T-helper 2 cell treated with Interferon-gamma antibody and Interleukin-4, amounts not matched to agents 5 μg/mL and 100 μg/mL, for 36 hours (primary cell): Measurements from ENCODE around the gene OGFOD3.

Experiments
- DNase-seq: peaks from one replicate; pipeline ENCODE4 v3.0.0; 2021; ENCODE audit warnings: low spot score
- H3K27ac Mint-ChIP-seq: one replicate; pipeline ENCODE4 v1.8.0; 2021; ENCODE audit warnings: mild to moderate bottlenecking, mixed read lengths
- H3K27me3 Mint-ChIP-seq: one replicate; pipeline ENCODE4 v1.8.0; 2021; ENCODE audit warnings: low read depth, mixed read lengths
- H3K36me3 Mint-ChIP-seq: one replicate; pipeline ENCODE4 v1.8.0; 2021; ENCODE audit warnings: low read depth, mixed read lengths
- H3K4me1 Mint-ChIP-seq: one replicate; pipeline ENCODE4 v1.8.0; 2021; ENCODE audit warnings: low read depth, mixed read lengths
- H3K4me3 Mint-ChIP-seq: one replicate; pipeline ENCODE4 v1.8.0; 2022; ENCODE audit warnings: mild to moderate bottlenecking, moderate library complexity, mixed read lengths
- H3K9me3 Mint-ChIP-seq: one replicate; pipeline ENCODE4 v1.8.0; 2021; ENCODE audit warnings: mixed read lengths

Gene OGFOD3

GRCh38 chr17:82442643-82443464, 24.5 kb upstream of the OGFOD3 start:
- no peak overlapping the region for H3K4me3 Mint-ChIP-seq
- no peaks in the 10 kb centered on the region for H3K9me3 Mint-ChIP-seq
- H3K27me3 Mint-ChIP-seq = no peaks in the 10 kb centered on the region
- H3K27ac Mint-ChIP-seq = no peak overlapping the region
- DNase-seq = no peak
- peaks cover 18% of the 10 kb centered on the region for H3K36me3 Mint-ChIP-seq
- H3K4me1 Mint-ChIP-seq = peaks cover 2% of the 10 kb centered on the region

- no peak overlapping the region for H3K4me3 Mint-ChIP-seq
- no peaks in the 10 kb centered on the region for H3K4me1 Mint-ChIP-seq
- H3K27me3 Mint-ChIP-seq = no peaks in the 10 kb centered on the region
- no peak overlapping the region for H3K27ac Mint-ChIP-seq
- no peaks in the 10 kb centered on the region for H3K9me3 Mint-ChIP-seq
- peaks cover 13% of the 10 kb centered on the region for H3K36me3 Mint-ChIP-seq
- no peak for DNase-seq
These were observed 23.5 kb upstream of the OGFOD3 start for GRCh38 chr17:82441691-82442487.

- no peak overlapping the region for H3K4me3 Mint-ChIP-seq
- H3K4me1 Mint-ChIP-seq = no peaks in the 10 kb centered on the region
- no peaks in the 10 kb centered on the region for H3K27me3 Mint-ChIP-seq
- H3K9me3 Mint-ChIP-seq = no peaks in the 10 kb centered on the region
- no peak overlapping the region for H3K27ac Mint-ChIP-seq
- H3K36me3 Mint-ChIP-seq = peaks cover 11% of the 10 kb centered on the region
- DNase-seq = no peak
These were observed 22.7 kb upstream of the OGFOD3 start for GRCh38 chr17:82440991-82441627.

- Mint-ChIP-seq H3K9me3 (no peaks in the 10 kb centered on the region), H3K4me1 (no peaks in the 10 kb centered on the region), H3K36me3 (peaks cover 11% of the 10 kb centered on the region), H3K27me3 (no peaks in the 10 kb centered on the region), H3K4me3 (no peak overlapping the region), H3K27ac (no peak overlapping the region)
- no peak for DNase-seq
These were observed 22.1 kb upstream of the OGFOD3 start for GRCh38 chr17:82440469-82440981.

GRCh38 chr17:82439829-82440365, 21.5 kb upstream of the OGFOD3 start:
- H3K36me3 Mint-ChIP-seq = peaks cover 11% of the 10 kb centered on the region
- H3K4me1 Mint-ChIP-seq = no peaks in the 10 kb centered on the region
- H3K9me3 Mint-ChIP-seq = no peaks in the 10 kb centered on the region
- H3K27ac Mint-ChIP-seq = no peak overlapping the region
- H3K27me3 Mint-ChIP-seq = no peaks in the 10 kb centered on the region
- H3K4me3 Mint-ChIP-seq = no peak overlapping the region
- DNase-seq = no peak

- no peak overlapping the region for H3K4me3 Mint-ChIP-seq
- H3K4me1 Mint-ChIP-seq = peaks cover 2% of the 10 kb centered on the region
- no peaks in the 10 kb centered on the region for H3K27me3 Mint-ChIP-seq
- no peaks in the 10 kb centered on the region for H3K9me3 Mint-ChIP-seq
- H3K27ac Mint-ChIP-seq = peak overlapping the region; percentile 55
- H3K36me3 Mint-ChIP-seq = peaks cover 11% of the 10 kb centered on the region
- DNase-seq = no peak
These were observed 20.9 kb upstream of the OGFOD3 start for GRCh38 chr17:82439194-82439828.

- H3K36me3 Mint-ChIP-seq = peaks cover 12% of the 10 kb centered on the region
- H3K27ac Mint-ChIP-seq = no peak overlapping the region
These were observed 20.2 kb upstream of the OGFOD3 start for GRCh38 chr17:82438401-82439193.

GRCh38 chr17:82437325-82437668, 18.9 kb upstream of the OGFOD3 start:
- no peaks in the 10 kb centered on the region for H3K27me3 Mint-ChIP-seq
- DNase-seq = no peak
- peaks cover 9% of the 10 kb centered on the region for H3K36me3 Mint-ChIP-seq
- no peak overlapping the region for H3K27ac Mint-ChIP-seq
- H3K4me1 Mint-ChIP-seq = peaks cover 7% of the 10 kb centered on the region
- no peak overlapping the region for H3K4me3 Mint-ChIP-seq
- no peaks in the 10 kb centered on the region for H3K9me3 Mint-ChIP-seq

More at GRCh38 chr17:82438401-82439193, 20.2 kb upstream of the OGFOD3 start:
- H3K27me3 Mint-ChIP-seq = no peaks in the 10 kb centered on the region
- no peak overlapping the region for H3K4me3 Mint-ChIP-seq
- peaks cover 7% of the 10 kb centered on the region for H3K4me1 Mint-ChIP-seq
- no peaks in the 10 kb centered on the region for H3K9me3 Mint-ChIP-seq
- DNase-seq = no peak

GRCh38 chr17:82436601-82437324, 18.4 kb upstream of the OGFOD3 start:
- Mint-ChIP-seq H3K36me3 (peaks cover 9% of the 10 kb centered on the region), H3K4me3 (no peak overlapping the region), H3K4me1 (peaks cover 7% of the 10 kb centered on the region), H3K27me3 (no peaks in the 10 kb centered on the region), H3K27ac (no peak overlapping the region), H3K9me3 (no peaks in the 10 kb centered on the region)
- no peak for DNase-seq

GRCh38 chr17:82435601-82436583, 17.5 kb upstream of the OGFOD3 start:
- Mint-ChIP-seq H3K4me3 (no peak overlapping the region), H3K27ac (no peak overlapping the region), H3K4me1 (peaks cover 7% of the 10 kb centered on the region), H3K36me3 (peaks cover 10% of the 10 kb centered on the region), H3K27me3 (no peaks in the 10 kb centered on the region), H3K9me3 (no peaks in the 10 kb centered on the region)
- no peak for DNase-seq

GRCh38 chr17:82435103-82435502, 16.7 kb upstream of the OGFOD3 start:
- Mint-ChIP-seq H3K27me3 (no peaks in the 10 kb centered on the region), H3K4me1 (peaks cover 7% of the 10 kb centered on the region), H3K4me3 (no peak overlapping the region), H3K36me3 (peaks cover 7% of the 10 kb centered on the region), H3K27ac (no peak overlapping the region), H3K9me3 (no peaks in the 10 kb centered on the region)
- DNase-seq = no peak

GRCh38 chr17:82434216-82434565, 15.8 kb upstream of the OGFOD3 start:
- Mint-ChIP-seq H3K4me1 (peaks cover 16% of the 10 kb centered on the region), H3K27ac (no peak overlapping the region), H3K4me3 (peak overlapping the region; percentile 32), H3K9me3 (no peaks in the 10 kb centered on the region), H3K36me3 (peaks cover 9% of the 10 kb centered on the region), H3K27me3 (no peaks in the 10 kb centered on the region)
- no peak for DNase-seq
